Testis (tissue), 2 donors: ENCODE measurements around the gene DGLUCY.

ENCODE experiments used
- POLR2A ChIP-seq: fragments of 450-650 bp; IDR thresholded peaks from one replicate; pipeline ENCODE4 v1.6.1; 2017; ENCODE audit warnings: antibody characterized with exemption, mild to moderate bottlenecking, moderate library complexity
- TF ChIP-seq, protein P1 (sequence below), 3 experiments: fragments of 450-650 bp in 2 of 3; fragments of 200-600 bp in 1 of 3; sonication (generic) in 1 of 3; IDR thresholded peaks; one replicate each; pipeline ENCODE4 v1.5.1; 2016 to 2019; ENCODE audit warnings: antibody characterized with exemption in 3 of 3, mild to moderate bottlenecking in 2 of 3, moderate library complexity in 1 of 3

DNA sequence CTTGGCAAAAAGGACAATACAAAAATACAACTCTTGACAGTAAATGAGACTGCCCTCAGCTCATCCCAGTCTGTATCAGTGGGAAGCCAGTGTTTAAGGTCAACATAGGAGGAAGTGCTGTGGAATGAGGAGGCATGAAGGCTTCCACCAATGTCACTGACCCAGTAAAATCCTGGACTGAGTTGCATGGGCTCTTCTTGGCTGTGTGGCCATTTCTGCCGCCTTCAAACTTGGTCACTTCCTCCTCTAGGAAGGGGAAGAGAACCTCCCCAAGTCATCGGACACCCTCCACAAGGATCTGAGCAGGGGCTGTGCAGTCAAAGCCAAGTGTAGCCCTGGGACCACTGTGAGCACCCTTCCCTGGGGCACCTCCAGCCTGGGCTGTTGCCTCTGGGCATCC lies 118.7 kb downstream of the DGLUCY start:
- TF ChIP-seq, protein P1, sequence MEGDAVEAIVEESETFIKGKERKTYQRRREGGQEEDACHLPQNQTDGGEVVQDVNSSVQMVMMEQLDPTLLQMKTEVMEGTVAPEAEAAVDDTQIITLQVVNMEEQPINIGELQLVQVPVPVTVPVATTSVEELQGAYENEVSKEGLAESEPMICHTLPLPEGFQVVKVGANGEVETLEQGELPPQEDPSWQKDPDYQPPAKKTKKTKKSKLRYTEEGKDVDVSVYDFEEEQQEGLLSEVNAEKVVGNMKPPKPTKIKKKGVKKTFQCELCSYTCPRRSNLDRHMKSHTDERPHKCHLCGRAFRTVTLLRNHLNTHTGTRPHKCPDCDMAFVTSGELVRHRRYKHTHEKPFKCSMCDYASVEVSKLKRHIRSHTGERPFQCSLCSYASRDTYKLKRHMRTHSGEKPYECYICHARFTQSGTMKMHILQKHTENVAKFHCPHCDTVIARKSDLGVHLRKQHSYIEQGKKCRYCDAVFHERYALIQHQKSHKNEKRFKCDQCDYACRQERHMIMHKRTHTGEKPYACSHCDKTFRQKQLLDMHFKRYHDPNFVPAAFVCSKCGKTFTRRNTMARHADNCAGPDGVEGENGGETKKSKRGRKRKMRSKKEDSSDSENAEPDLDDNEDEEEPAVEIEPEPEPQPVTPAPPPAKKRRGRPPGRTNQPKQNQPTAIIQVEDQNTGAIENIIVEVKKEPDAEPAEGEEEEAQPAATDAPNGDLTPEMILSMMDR (IDR thresholded peaks at IDR 0.05) = no peak
- no peak for TF ChIP-seq POLR2A
